H4 (cell line): ENCODE results near the gene GLUL. TPM values are rescaled to one million over a fixed set of nuclear protein-coding genes. Genes with fewer than 3 reads are reported as not detected.

Source experiments
- total RNA-seq: library from RNA; depleted of rRNA; stranded (reverse); fragments of >200 nt; shearing (Covaris generic); gene quantifications from 2 replicates; pipeline ENCODE4 v1.2.3, GENCODE V29; 2014; rRNA removed

Gene GLUL
- total RNA-seq, 1 experiment from 2014 or later = 24.9 TPM

Other genes starting within 250 kb of the GLUL start
- not detected in 2 replicates for gene TEDDM1, start 8.9 kb upstream of the GLUL start, total RNA-seq
- gene RGSL1, start 58.4 kb upstream of the GLUL start, total RNA-seq = not detected in 2 replicates
- gene RNASEL, start 197.5 kb upstream of the GLUL start, total RNA-seq = 12.2 and 12.6 TPM in 2 replicates
- gene RGS16, start 212.6 kb upstream of the GLUL start, total RNA-seq = 0.04 TPM in 1 of 2 replicates, not detected in the other